Chondrocyte (in vitro differentiated cells): ENCODE results near the gene ZHX3. TPM values are rescaled to one million over a fixed set of nuclear protein-coding genes. Genes with fewer than 3 reads are reported as not detected.
A peak's percentile ranks its signal among the peaks of the same experiment; 100 is the strongest.

Experiments used
- DNase-seq: peaks from one replicate; pipeline ENCODE4 v3.0.0; 2021; ENCODE audit warnings: mixed read lengths, low spot score
- H3K27ac Mint-ChIP-seq: one replicate; pipeline ENCODE4 v1.8.0; 2021; ENCODE audit warnings: mild to moderate bottlenecking, moderate library complexity, mixed read lengths; ENCODE audit not compliant: unreplicated experiment
- H3K27me3 Mint-ChIP-seq: 2 replicates; pipeline ENCODE4 v1.8.0; 2021; ENCODE audit warnings: low read depth, mixed read lengths
- H3K36me3 Mint-ChIP-seq: 2 replicates; pipeline ENCODE4 v1.8.0; 2021; ENCODE audit warnings: low read depth, mixed read lengths
- H3K4me1 Mint-ChIP-seq: 2 replicates; pipeline ENCODE4 v1.8.0; 2021; ENCODE audit warnings: low read depth, mild to moderate bottlenecking, mixed read lengths
- H3K4me3 Mint-ChIP-seq: one replicate; pipeline ENCODE4 v1.8.0; 2021; ENCODE audit warnings: mild to moderate bottlenecking, moderate library complexity, mixed read lengths; ENCODE audit not compliant: unreplicated experiment
- H3K9me3 Mint-ChIP-seq: 2 replicates; pipeline ENCODE4 v1.8.0; 2021; ENCODE audit warnings: low read depth, mixed read lengths
- CTCF ChIP-seq: fragments of 200-600 bp; sonication (generic); IDR thresholded peaks from 2 replicates; pipeline ENCODE4 v1.5.0; 2021; ENCODE audit warnings: antibody characterized with exemption, mild to moderate bottlenecking, moderate library complexity
- total RNA-seq: library from RNA; stranded (reverse); gene quantifications from 3 replicates; pipeline ENCODE4 v1.2.1, GENCODE V29; 2021

ZHX3 gene
- total RNA-seq, 1 donor from 2014 or later = 52.9 TPM

- Mint-ChIP-seq H3K36me3 (no peaks in the 10 kb centered on the region), H3K9me3 (no peaks in the 10 kb centered on the region), H3K4me3 (no peak overlapping the region), H3K27me3 (no peaks in the 10 kb centered on the region), H3K4me1 (no peaks in the 10 kb centered on the region), H3K27ac (no peak overlapping the region)
- DNase-seq = no peak
- TF ChIP-seq CTCF = no peak
Measured at GRCh38 chr20:41347523-41348429, 30.2 kb upstream of the ZHX3 start.

DNA sequence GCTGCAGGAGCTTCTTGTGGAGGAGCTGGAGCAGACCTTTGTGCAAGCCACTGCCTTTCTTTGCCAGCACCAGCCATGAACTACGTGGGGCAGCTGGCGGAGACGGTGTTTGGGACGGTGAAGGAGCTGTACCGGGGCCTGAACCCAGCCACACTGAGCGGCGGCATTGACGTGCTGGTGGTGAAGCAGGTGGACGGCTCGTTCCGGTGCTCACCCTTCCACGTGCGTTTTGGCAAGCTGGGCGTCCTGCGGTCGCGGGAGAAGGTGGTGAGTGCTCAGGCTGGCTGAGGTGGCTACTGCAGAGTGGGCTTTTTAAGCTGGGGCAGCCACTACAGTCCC is 28.2 kb upstream of the ZHX3 start:
- Mint-ChIP-seq H3K4me3 (no peak overlapping the region), H3K4me1 (no peaks in the 10 kb centered on the region), H3K9me3 (no peaks in the 10 kb centered on the region), H3K36me3 (no peaks in the 10 kb centered on the region), H3K27ac (no peak overlapping the region), H3K27me3 (no peaks in the 10 kb centered on the region)
- no peak for TF ChIP-seq CTCF
- peak; percentile 92 for DNase-seq

DNA sequence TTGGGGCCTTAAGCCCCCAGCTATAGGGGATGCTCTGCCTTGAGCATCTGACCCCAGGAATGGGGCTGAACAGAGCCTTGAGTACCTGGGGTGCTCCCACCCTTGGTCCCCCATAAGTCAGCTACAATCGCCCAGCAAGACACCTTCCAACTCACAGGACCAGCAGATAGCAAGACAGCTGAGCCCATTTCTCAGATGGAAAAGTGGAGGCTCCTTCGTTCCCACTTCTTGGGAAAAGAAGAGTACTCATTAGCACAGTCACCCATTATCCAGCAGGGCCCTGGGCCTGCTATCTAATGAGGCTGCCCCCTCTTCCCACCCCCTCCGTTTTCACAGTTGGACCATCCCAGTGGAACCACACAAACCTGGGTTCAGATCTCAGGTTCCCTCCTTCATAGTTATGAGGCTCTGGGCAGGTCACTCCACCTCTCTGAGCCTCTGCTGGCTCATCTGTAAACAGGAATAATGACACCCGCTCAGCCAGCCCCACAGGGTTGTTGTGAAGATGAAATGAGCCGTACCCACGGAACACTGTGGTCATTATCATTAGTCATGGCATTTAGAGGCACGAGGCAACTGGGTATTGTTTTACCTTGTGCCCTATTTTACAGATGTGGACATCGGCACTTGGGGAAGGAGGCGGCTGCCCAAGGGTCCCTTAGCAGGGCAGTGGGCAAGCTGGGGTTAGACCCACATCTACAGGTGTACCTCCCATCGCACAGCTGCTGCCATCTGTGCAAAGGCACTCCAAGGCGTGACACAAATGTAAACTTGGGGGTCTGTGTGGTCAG is 27.6 kb upstream of the ZHX3 start:
- no peak overlapping the region for H3K4me3 Mint-ChIP-seq
- H3K4me1 Mint-ChIP-seq = peaks cover 3% of the 10 kb centered on the region
- no peaks in the 10 kb centered on the region for H3K27me3 Mint-ChIP-seq
- no peak for TF ChIP-seq CTCF
- no peaks in the 10 kb centered on the region for H3K36me3 Mint-ChIP-seq
- H3K27ac Mint-ChIP-seq = no peak overlapping the region
- H3K9me3 Mint-ChIP-seq = no peaks in the 10 kb centered on the region
- peak; percentile 68 for DNase-seq

DNA sequence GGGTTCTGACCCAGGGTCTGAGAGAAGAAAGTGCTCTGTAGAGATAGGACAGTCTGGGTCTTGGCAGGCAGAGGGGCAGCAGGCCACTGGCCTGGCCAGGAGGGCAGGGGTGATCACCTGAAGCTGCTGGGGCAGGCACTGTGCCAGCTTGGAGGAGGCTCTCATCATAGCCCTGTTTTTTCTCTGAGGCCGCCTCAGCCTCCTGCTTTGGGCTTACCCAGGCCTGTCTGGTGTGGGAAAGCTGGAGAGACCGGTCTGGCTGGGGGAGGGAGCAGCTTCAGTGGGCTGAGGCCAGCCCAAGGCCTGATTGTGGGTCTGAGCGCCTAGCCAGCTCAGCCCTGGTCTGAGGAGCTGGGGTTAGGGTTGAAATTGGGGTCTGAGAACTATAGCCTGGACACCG is 26.9 kb upstream of the ZHX3 start:
- no peaks in the 10 kb centered on the region for H3K36me3 Mint-ChIP-seq
- peaks cover 10% of the 10 kb centered on the region for H3K4me1 Mint-ChIP-seq
- H3K27ac Mint-ChIP-seq = no peak overlapping the region
- peak; percentile 57 for DNase-seq
- no peaks in the 10 kb centered on the region for H3K9me3 Mint-ChIP-seq
- H3K27me3 Mint-ChIP-seq = no peaks in the 10 kb centered on the region
- TF ChIP-seq CTCF = no peak
- H3K4me3 Mint-ChIP-seq = no peak overlapping the region
